K562 (cell line): Measurements from ENCODE around the gene ZNF488. TPM values are rescaled to one million over a fixed set of nuclear protein-coding genes. Genes with fewer than 3 reads are reported as not detected.

ENCODE experiments used
- ATAC-seq: fragments of 200-7000 bp; cut with Tn5 transposase; 3 replicates; pipeline ENCODE4 v1.9.1; 2020; ENCODE audit warnings: moderate library complexity
- BruUV-seq: library from RNA; stranded (reverse); fragments of 400-500 nt; replicated peaks from 2 replicates; lab custom pipeline; 2021; lab: Mats Ljungman, UMichigan
- CTCF ChIA-PET: fragments of 300-600 bp; formaldehyde crosslinking; extraction: SDS; loops from one replicate; lab custom pipeline; 2021; ENCODE audit warnings: low intra/inter-chr PET ratio; lab: Yijun Ruan, JAX
- POLR2A ChIA-PET: fragments of 300-600, 350-650 bp; sonication (Branson Sonifier 250); formaldehyde crosslinking; extraction: SDS; loops from one replicate; lab custom pipeline; 2021; ENCODE audit warnings: antibody characterized with exemption, inconsistent platforms; lab: Yijun Ruan, JAX
- DNase-seq, 4 experiments: peaks; one replicate each; pipeline versions ENCODE4 v3.0.0 to v3.0.0-alpha.2; 2011 to 2018; ENCODE audit warnings: low spot score in 3 of 4, mixed read lengths in 3 of 4; ENCODE audit errors: extremely low read depth in 1 of 4
- FAIRE-seq: peaks from 2 replicates; lab custom pipeline; 2011; peaks lifted over from hg19 to GRCh38; lab: Jason Lieb, UNC
- H2AFZ ChIP-seq: 2 replicates; pipeline ENCODE4 v1.6.0; 2011; ENCODE audit warnings: low read depth, low read length, control low read depth, inconsistent platforms
- H3K27ac ChIP-seq: fragments of 200-600 bp; 3 replicates; pipeline ENCODE4 v1.8.0; 2011; ENCODE audit warnings: low read depth, mild to moderate bottlenecking, control low read depth, inconsistent platforms, low read length, moderate library complexity, mixed read lengths; ENCODE audit errors: extremely low read depth
- H3K27me3 ChIP-seq, 2 experiments: fragments of 300-600 bp in 1 of 2; 2 replicates in 1 of 2; 3 replicates in 1 of 2; pipeline versions ENCODE4 v1.6.0 to v1.8.0; 2011; ENCODE audit warnings: inconsistent platforms in 2 of 2, low read length in 2 of 2, mild to moderate bottlenecking in 1 of 2, mixed read lengths in 1 of 2, moderate library complexity in 1 of 2; ENCODE audit not compliant: control insufficient read depth in 2 of 2, insufficient read depth in 2 of 2
- H3K36me3 ChIP-seq: fragments of 300-600 bp; 3 replicates; pipeline ENCODE4 v1.8.0; 2011; ENCODE audit warnings: mild to moderate bottlenecking, low read length, inconsistent platforms; ENCODE audit not compliant: control insufficient read depth, insufficient read depth
- H3K4me1 ChIP-seq, 2 experiments: fragments of 200-600 bp in 1 of 2; replicated peaks in 1 of 2; 2 replicates in 1 of 2; 3 replicates in 1 of 2; pipeline versions ENCODE4 v1.5.1 to v1.8.0; 2011; ENCODE audit warnings: inconsistent platforms in 2 of 2, low read length in 2 of 2, mild to moderate bottlenecking in 1 of 2, mixed read lengths in 1 of 2, moderate library complexity in 1 of 2; ENCODE audit not compliant: control insufficient read depth in 2 of 2, insufficient read depth in 2 of 2
- H3K4me2 ChIP-seq: 2 replicates; pipeline ENCODE4 v1.6.1; 2011; ENCODE audit warnings: low read length, control low read depth, inconsistent platforms, mixed read lengths; ENCODE audit not compliant: insufficient read depth
- H3K4me3 ChIP-seq: fragments of 200-600 bp; sonication (generic), shearing (Covaris generic); 2 replicates; pipeline ENCODE4 v1.5.1; 2016; ENCODE audit warnings: control low read depth, inconsistent platforms
- H3K79me2 ChIP-seq: fragments of 200-600 bp; 3 replicates; pipeline ENCODE4 v1.8.0; 2011; ENCODE audit warnings: low read length, inconsistent platforms; ENCODE audit not compliant: control insufficient read depth, insufficient read depth
- H3K9ac ChIP-seq, 2 experiments: 2 replicates each; pipeline versions ENCODE4 v1.6.0 to v1.6.1; 2011; ENCODE audit warnings: low read depth in 2 of 2, low read length in 2 of 2, control low read depth in 1 of 2, inconsistent platforms in 1 of 2, mild to moderate bottlenecking in 1 of 2, mixed read lengths in 1 of 2; ENCODE audit not compliant: insufficient read depth in 1 of 2
- H3K9me1 ChIP-seq: one replicate; pipeline ENCODE4 v1.6.0; 2011; ENCODE audit warnings: inconsistent platforms, mild to moderate bottlenecking, low read length, moderate library complexity; ENCODE audit not compliant: control insufficient read depth, insufficient read depth
- H3K9me3 ChIP-seq: replicated peaks from 2 replicates; pipeline ENCODE4 v1.5.1; 2011; ENCODE audit warnings: low read depth, low read length, inconsistent platforms; ENCODE audit not compliant: control insufficient read depth, insufficient read depth
- H4K20me1 ChIP-seq: replicated peaks from 2 replicates; pipeline ENCODE4 v1.6.1; 2011; ENCODE audit warnings: low read length, inconsistent platforms, mixed read lengths; ENCODE audit not compliant: control insufficient read depth, insufficient read depth
- CTCFL ChIP-seq: IDR thresholded peaks from 2 replicates; pipeline ENCODE4 v1.6.1; 2011; ENCODE audit warnings: borderline replicate concordance, low read depth, mild to moderate bottlenecking, moderate library complexity, low read length; ENCODE audit not compliant: insufficient read depth, poor library complexity, severe bottlenecking
- ILK ChIP-seq: fragments of 450-650 bp; IDR thresholded peaks from 2 replicates; pipeline ENCODE4 v1.6.1; 2016; ENCODE audit warnings: missing genetic modification characterization, low read depth, mild to moderate bottlenecking, missing compliant biosample characterization, moderate library complexity, borderline replicate concordance
- RB1 ChIP-seq: fragments of 450-650 bp; IDR thresholded peaks from 2 replicates; pipeline ENCODE4 v1.6.1; 2017; ENCODE audit warnings: low read depth, mild to moderate bottlenecking
- RBM22 ChIP-seq: fragments of 200-400 bp; formaldehyde crosslinking; IDR thresholded peaks from 2 replicates; pipeline ENCODE4 v1.6.1; 2018; ENCODE audit warnings: low read length, low read depth; ENCODE audit not compliant: poor library complexity, severe bottlenecking
- RBM25 ChIP-seq: fragments of 200-400 bp; formaldehyde crosslinking; IDR thresholded peaks from 2 replicates; pipeline ENCODE4 v1.6.1; 2018; ENCODE audit warnings: low read length, low read depth, moderate library complexity; ENCODE audit not compliant: severe bottlenecking
- ZNF639 ChIP-seq, 2 experiments: fragments of 200-800 bp in 1 of 2; sonication (Bioruptor generic) in 1 of 2; sonication (generic) in 1 of 2; formaldehyde crosslinking in 1 of 2; IDR thresholded peaks in 1 of 2; conservative IDR thresholded peaks in 1 of 2; 2 replicates each; pipeline versions ENCODE4 v1.5.0 to v1.6.1; 2016 to 2020; ENCODE audit warnings: missing compliant biosample characterization in 1 of 2, missing genetic modification characterization in 1 of 2, missing genetic modification reagents in 1 of 2
- WGBS: fragments of 100-300 bp; shearing (Covaris generic); methylation state at CpG from one replicate; pipeline ENCODE4 v1.1.6; 2016; ENCODE audit warnings: low coverage, mixed read lengths; ENCODE audit not compliant: insufficient coverage; ENCODE audit errors: missing lambda C conversion rate; 5-methylcytosine and 5-hydroxymethylcytosine counted together
- in situ Hi-C: fragments of 300-500 bp; cut with MboI; formaldehyde crosslinking; loops from 4 replicates; pipeline ENCODE4 v1.15.0; 2018; ENCODE audit warnings: inconsistent platforms, mixed read lengths
- intact Hi-C: fragments of 100-400 bp; cut with micrococcal nuclease; formaldehyde crosslinking; loops from 2 replicates; pipeline ENCODE4 v1.14.2; 2022
- polyA plus RNA-seq, 8 experiments: library from polyadenylated mRNA; depleted of rRNA in 4 of 8; stranded (reverse) in 5 of 8; unstranded in 3 of 8; fragments of >200 nt; fragmentation: Nextera tagmentation in 2 of 8; fragmentation: Illumina TruSeq in 1 of 8; extraction: Ambion mirVana in 2 of 8; extraction: Trizol in 1 of 8; gene quantifications; 2 replicates each; pipeline versions ENCODE4 v1.2.1 to v1.2.3, GENCODE V29; 2011 to 2014; ENCODE audit warnings: inconsistent platforms in 1 of 8, missing spikeins in 1 of 8
- total RNA-seq, 7 experiments: library from RNA; depleted of rRNA in 6 of 7; stranded (reverse); fragments of >200 nt in 6 of 7; fragmentation: Illumina TruSeq in 2 of 7; extraction: Trizol in 2 of 7; gene quantifications; 2 replicates each; pipeline versions ENCODE4 v1.2.1 to v1.2.3, GENCODE V29; 2011 to 2021; ENCODE audit warnings: low replicate concordance in 1 of 7

ZNF488 gene
- total and polyA plus RNA-seq, 9 of the 15 experiments (the other 6 are each of a cell fraction or from before 2014, with no cell fraction given): 0.03 to 0.09 (median 0.05) TPM; not detected in 3

GRCh38 chr10:47334466-47335295 lies 49.4 kb downstream of the ZNF488 start (continued):
- no peak for TF ChIP-seq CTCFL
- TF ChIP-seq ILK: no peak
- TF ChIP-seq, all 486 proteins: peak for 0

GRCh38 chr10:47333532-47333931 lies 50.6 kb downstream of the ZNF488 start:
- no peaks in the 10 kb centered on the region for H3K9me3 ChIP-seq
- no peak overlapping the region for H3K27ac ChIP-seq
- H3K4me2 ChIP-seq: no peak overlapping the region
- BruUV-seq: no TSS peak
- no peaks in the 10 kb centered on the region for H3K9me1 ChIP-seq
- H3K36me3 ChIP-seq: no peaks in the 10 kb centered on the region
- intact Hi-C loops: no loop called here
- no peaks in the 10 kb centered on the region for H3K79me2 ChIP-seq
- H3K4me3 ChIP-seq: no peak overlapping the region
- 23% methylated on average over 6 of the region's 6 CpGs for WGBS
- POLR2A ChIA-PET: no interaction called here
- H2AFZ ChIP-seq: no peak overlapping the region
- H3K9ac ChIP-seq: no peak overlapping the region
- H4K20me1 ChIP-seq: no peaks in the 10 kb centered on the region
- ATAC-seq: no peak
- no peaks in the 10 kb centered on the region; a peak in 1 of 5 replicates for H3K27me3 ChIP-seq
- in situ Hi-C loops: no loop called here
- CTCF ChIA-PET: no interaction called here
- FAIRE-seq: no peak
- peaks cover 24 to 35% of the 10 kb centered on the region in 2 experiments for H3K4me1 ChIP-seq
- DNase-seq: no peak
- TF ChIP-seq ZNF639 (CRISPR knock-in tag; conservative IDR thresholded peaks at IDR 0.05 in 1 of 2, IDR thresholded peaks at IDR 0.05 in 1 of 2) (no peak), RBM22 (no peak), RBM25 (no peak), RB1 (no peak)
